Endothelial cell of umbilical vein (primary cell): Measurements from ENCODE around the gene SLC5A10. TPM values are rescaled to one million over a fixed set of nuclear protein-coding genes. Genes with fewer than 3 reads are reported as not detected.
"Not testable (repeated sequence)": the region's sequence is repeated elsewhere in the genome, so short reads cannot be mapped to it uniquely, and the experiment has no call there.

Source experiments
- BruUV-seq: library from RNA; stranded (reverse); fragments of 400-500 nt; replicated peaks from 2 replicates; lab custom pipeline; 2021; lab: Mats Ljungman, UMichigan
- CTCF ChIA-PET: fragments of 300-600, 350-600 bp; sonication (Branson Sonifier 250); formaldehyde crosslinking; loops from one replicate; lab custom pipeline; 2021; ENCODE audit warnings: antibody characterized with exemption, inconsistent platforms; lab: Charles Lee
- POLR2A ChIA-PET: fragments of 300-600, 350-600 bp; sonication (Branson Sonifier 250); formaldehyde crosslinking; loops from one replicate; lab custom pipeline; 2021; ENCODE audit warnings: antibody characterized with exemption, inconsistent platforms; lab: Charles Lee
- DNase-seq: peaks from one replicate; pipeline ENCODE4 v3.0.0-alpha.2; 2011; ENCODE audit warnings: low read depth, low spot score
- FAIRE-seq: peaks from 2 replicates; lab custom pipeline; 2011; peaks lifted over from hg19 to GRCh38; lab: Jason Lieb, UNC
- H2AFZ ChIP-seq: 2 replicates; pipeline ENCODE4 v1.6.0; 2012; ENCODE audit warnings: low read depth, low read length, control low read depth, inconsistent platforms
- H3K27ac ChIP-seq: 2 replicates; pipeline ENCODE4 v1.5.1; 2011; ENCODE audit warnings: low read depth, mild to moderate bottlenecking, control low read depth, low read length, moderate library complexity; ENCODE audit not compliant: insufficient read depth
- H3K27me3 ChIP-seq, 2 experiments: 2 replicates each; pipeline versions ENCODE4 v1.6.0 to v1.6.1; 2011; ENCODE audit warnings: low read length in 2 of 2, mixed read lengths in 1 of 2; ENCODE audit not compliant: control insufficient read depth in 2 of 2, insufficient read depth in 2 of 2
- H3K36me3 ChIP-seq, 2 experiments: 2 replicates in 1 of 2; 3 replicates in 1 of 2; pipeline ENCODE4 v1.5.1; 2011; ENCODE audit warnings: low read length in 2 of 2, mild to moderate bottlenecking in 1 of 2, moderate library complexity in 1 of 2; ENCODE audit not compliant: control insufficient read depth in 2 of 2, insufficient read depth in 2 of 2; ENCODE audit errors: extremely low read depth in 1 of 2
- H3K4me1 ChIP-seq: 3 replicates; pipeline ENCODE4 v1.5.1; 2011; ENCODE audit warnings: mild to moderate bottlenecking, low read length; ENCODE audit not compliant: control insufficient read depth, insufficient read depth; ENCODE audit errors: extremely low read depth
- H3K4me2 ChIP-seq: 2 replicates; pipeline ENCODE4 v1.6.1; 2011; ENCODE audit warnings: low read length, control low read depth, mixed read lengths; ENCODE audit not compliant: insufficient read depth
- H3K4me3 ChIP-seq, 3 experiments: fragments of 200-600 bp in 1 of 3; sonication (generic), shearing (Covaris generic) in 1 of 3; replicated peaks in 1 of 3; 2 replicates each; pipeline ENCODE4 v1.5.1; 2011 to 2016; ENCODE audit warnings: control low read depth in 3 of 3, low read length in 3 of 3, mild to moderate bottlenecking in 2 of 3, inconsistent platforms in 1 of 3, low read depth in 1 of 3, moderate library complexity in 1 of 3; ENCODE audit not compliant: insufficient read depth in 1 of 3
- H3K79me2 ChIP-seq: 2 replicates; pipeline ENCODE4 v1.6.0; 2012; ENCODE audit warnings: low read length, inconsistent platforms; ENCODE audit not compliant: control insufficient read depth, insufficient read depth
- H3K9ac ChIP-seq: replicated peaks from 2 replicates; pipeline ENCODE3; 2011; ENCODE audit warnings: low read length, control low read depth; ENCODE audit not compliant: insufficient read depth; ENCODE audit errors: extremely low read depth
- H3K9me1 ChIP-seq: replicated peaks from 3 replicates; pipeline ENCODE4 v1.6.0; 2011; ENCODE audit warnings: mild to moderate bottlenecking, low read length; ENCODE audit not compliant: control insufficient read depth, insufficient read depth; ENCODE audit errors: extremely low read depth
- H3K9me3 ChIP-seq: replicated peaks from 2 replicates; pipeline ENCODE4 v1.5.1; 2012; ENCODE audit warnings: low read length, inconsistent platforms; ENCODE audit not compliant: control insufficient read depth, insufficient read depth
- H4K20me1 ChIP-seq: replicated peaks from 2 replicates; pipeline ENCODE3; 2011; ENCODE audit warnings: mild to moderate bottlenecking, low read length; ENCODE audit not compliant: control insufficient read depth, insufficient read depth; ENCODE audit errors: extremely low read depth
- CTCF ChIP-seq, 2 donors: IDR thresholded peaks; 1 replicate in 1 of 2; 2 replicates in 1 of 2; pipeline ENCODE4 v1.5.1; 2011; ENCODE audit warnings: low read length in 2 of 2, mild to moderate bottlenecking in 2 of 2, moderate library complexity in 2 of 2, control low read depth in 1 of 2, inconsistent platforms in 1 of 2, low read depth in 1 of 2; ENCODE audit not compliant: insufficient read depth in 1 of 2; ENCODE audit errors: extremely low read depth in 1 of 2
- EZH2 ChIP-seq: IDR thresholded peaks from 2 replicates; pipeline ENCODE4 v1.6.1; 2012; ENCODE audit warnings: borderline replicate concordance, low read depth, mild to moderate bottlenecking, moderate library complexity, low read length, inconsistent platforms; ENCODE audit not compliant: severe bottlenecking
- FOS ChIP-seq: IDR thresholded peaks from 2 replicates; pipeline ENCODE4 v1.6.1; 2011; ENCODE audit warnings: mild to moderate bottlenecking, low read length, moderate library complexity, borderline replicate concordance; ENCODE audit not compliant: insufficient read depth
- GATA2 ChIP-seq: IDR thresholded peaks from 2 replicates; pipeline ENCODE4 v1.7.0; 2011; ENCODE audit warnings: low read depth, mild to moderate bottlenecking, moderate library complexity, mixed read lengths, low read length; ENCODE audit not compliant: insufficient read length, insufficient read depth
- JUN ChIP-seq: IDR thresholded peaks from 2 replicates; pipeline ENCODE4 v1.6.1; 2011; ENCODE audit warnings: borderline replicate concordance, low read depth; ENCODE audit not compliant: insufficient read length, insufficient read depth
- MAX ChIP-seq: IDR thresholded peaks from 2 replicates; pipeline ENCODE4 v1.6.1; 2011; ENCODE audit not compliant: insufficient read depth, insufficient read length
- MYC ChIP-seq: IDR thresholded peaks from one replicate; pipeline ENCODE4 v1.6.1; 2011; ENCODE audit warnings: mild to moderate bottlenecking, low read depth, low read length
- POLR2A ChIP-seq: IDR thresholded peaks from 2 replicates; pipeline ENCODE4 v1.6.1; 2012; ENCODE audit warnings: low read depth, mild to moderate bottlenecking, control low read depth, low read length
- POLR2AphosphoS5 ChIP-seq: IDR thresholded peaks from 2 replicates; pipeline ENCODE4 v1.6.1; 2012; ENCODE audit warnings: low read depth, mild to moderate bottlenecking, control low read depth, low read length, moderate library complexity; ENCODE audit not compliant: insufficient read depth
- dilution Hi-C: fragments of 300-500 bp; cut with MboI; formaldehyde crosslinking; loops from one replicate; pipeline ENCODE4 v1.15.0; 2019; ENCODE audit warnings: low sequenced_read_pairs; ENCODE audit not compliant: extremely low pct_ligation_motif_present
- intact Hi-C: fragments of 100-400 bp; cut with micrococcal nuclease; formaldehyde crosslinking; loops from one replicate; pipeline ENCODE4 v1.10.0; 2022
- polyA plus RNA-seq, 4 experiments: library from polyadenylated mRNA; depleted of rRNA in 3 of 4; stranded (reverse) in 3 of 4; unstranded in 1 of 4; fragments of >200 nt; gene quantifications; 2 replicates each; pipeline versions ENCODE4 v1.2.1 to v1.2.3, GENCODE V29; 2011 to 2012; ENCODE audit warnings: missing spikeins in 1 of 4
- total RNA-seq: library from RNA; stranded (reverse); gene quantifications from 2 replicates; pipeline ENCODE4 v1.2.3, GENCODE V29; 2021

The SLC5A10 gene
- total and polyA plus RNA-seq, 2 donors (not counting 3 experiments of a cell fraction or from before 2014, with no cell fraction given): not detected

GRCh38 chr17:19024101-19025078 is 72.4 kb downstream of the SLC5A10 start:
- BruUV-seq: no TSS peak
- POLR2A ChIA-PET: no interaction called here

GRCh38 chr17:19028671-19029070 is 76.7 kb downstream of the SLC5A10 start:
- H3K9me3 ChIP-seq, H3K79me2 ChIP-seq, DNase-seq, H4K20me1 ChIP-seq, FAIRE-seq, H3K4me1 ChIP-seq, CTCF ChIA-PET, H3K27me3 ChIP-seq, H3K36me3 ChIP-seq, H3K4me3 ChIP-seq, POLR2A ChIA-PET, H2AFZ ChIP-seq, H3K27ac ChIP-seq, H3K9ac ChIP-seq, H3K9me1 ChIP-seq, H3K4me2 ChIP-seq, intact Hi-C loops, dilution Hi-C loops, BruUV-seq: not testable (repeated sequence)

More at GRCh38 chr17:19024101-19025078, 72.4 kb downstream of the SLC5A10 start:
- Histone ChIP-seq H3K36me3 (peaks cover 4 to 21% of the 10 kb centered on the region in 2 experiments), H3K4me2 (no peak overlapping the region), H2AFZ (no peak overlapping the region), H4K20me1 (no peaks in the 10 kb centered on the region), H3K9ac (no peak overlapping the region), H3K4me3 (no peak overlapping the region), H3K79me2 (no peaks in the 10 kb centered on the region), H3K27me3 (no peaks in the 10 kb centered on the region), H3K4me1 (no peaks in the 10 kb centered on the region), H3K9me1 (no peaks in the 10 kb centered on the region), H3K9me3 (no peaks in the 10 kb centered on the region), H3K27ac (no peak overlapping the region)
- CTCF ChIA-PET: interaction anchor here (4.1 kb wide), 1 partner anchor 64 kb away, joined by 22 read pairs; no protein-coding TSS in a partner anchor
- no peak for FAIRE-seq
- dilution Hi-C loops: no loop called here
- TF ChIP-seq JUN (no peak), MAX (no peak), CTCF (IDR thresholded peaks at IDR 0.05; ENCODE audit: extremely low read depth in 1 of 2, insufficient read depth in 1 of 2, low read depth in 1 of 2, low read length in 2 of 2) (no peak), MYC (no peak), GATA2 (no peak), POLR2AphosphoS5 (no peak), EZH2 (no peak), FOS (no peak), POLR2A (no peak)
- no peak for DNase-seq
- intact Hi-C loops: no loop called here
